HCT116 (cell line): ENCODE results near the gene NANOG.

ENCODE experiments used
- CEBPB ChIP-seq: IDR thresholded peaks from 2 replicates; pipeline ENCODE4 v1.6.1; 2012; ENCODE audit warnings: low read depth
- CTCF ChIP-seq, 3 experiments: fragments of 200-600 bp in 1 of 3; sonication (generic) in 1 of 3; IDR thresholded peaks in 2 of 3; conservative IDR thresholded peaks in 1 of 3; 2 replicates each; pipeline ENCODE4 v1.5.1; 2012 to 2017; ENCODE audit warnings: low read depth in 2 of 3, low read length in 2 of 3, antibody characterized with exemption in 1 of 3, borderline replicate concordance in 1 of 3, control low read depth in 1 of 3, mild to moderate bottlenecking in 1 of 3, mixed read lengths in 1 of 3, mixed run types in 1 of 3, moderate library complexity in 1 of 3; ENCODE audit not compliant: insufficient read depth in 1 of 3
- EGR1 ChIP-seq: IDR thresholded peaks from 2 replicates; pipeline ENCODE4 v1.6.1; 2012; ENCODE audit warnings: low read depth
- EZH2 ChIP-seq: fragments of 200-600 bp; sonication (generic); IDR thresholded peaks from 2 replicates; pipeline ENCODE4 v1.6.1; 2017; ENCODE audit warnings: antibody characterized with exemption, mixed run types
- EZH2phosphoT487 ChIP-seq: fragments of 200-600 bp; IDR thresholded peaks from 2 replicates; pipeline ENCODE4 v1.6.1; 2018; ENCODE audit warnings: antibody characterized with exemption, borderline replicate concordance
- FOSL1 ChIP-seq: IDR thresholded peaks from 2 replicates; pipeline ENCODE4 v1.6.1; 2012; ENCODE audit warnings: low read depth
- MAX ChIP-seq: IDR thresholded peaks from 2 replicates; pipeline ENCODE4 v1.6.1; 2012
- POLR2A ChIP-seq: IDR thresholded peaks from 2 replicates; pipeline ENCODE4 v1.7.0; 2011; ENCODE audit warnings: borderline replicate concordance; ENCODE audit not compliant: insufficient read depth, insufficient read length; ENCODE audit errors: extremely low read depth
- POLR2AphosphoS5 ChIP-seq: IDR thresholded peaks from 2 replicates; pipeline ENCODE4 v1.6.1; 2011; ENCODE audit warnings: mild to moderate bottlenecking, low read depth, low read length, moderate library complexity
- RAD21 ChIP-seq: IDR thresholded peaks from 2 replicates; pipeline ENCODE4 v1.6.1; 2012; ENCODE audit warnings: low read depth, mild to moderate bottlenecking
- REST ChIP-seq: IDR thresholded peaks from 2 replicates; pipeline ENCODE4 v1.6.1; 2012; ENCODE audit warnings: low read depth
- SIN3A ChIP-seq: IDR thresholded peaks from 2 replicates; pipeline ENCODE4 v1.6.1; 2012; ENCODE audit warnings: low read depth
- SRF ChIP-seq: IDR thresholded peaks from 2 replicates; pipeline ENCODE4 v1.6.1; 2012; ENCODE audit warnings: low read depth

GRCh38 chr12:7833831-7834230, 44.6 kb downstream of the NANOG start:
- TF ChIP-seq EZH2 (no peak), CTCF (IDR thresholded peaks at IDR 0.05 in 2 of 3, conservative IDR thresholded peaks at IDR 0.05 in 1 of 3; ENCODE audit: borderline replicate concordance in 1 of 3, insufficient read depth in 1 of 3, low read depth in 2 of 3, low read length in 2 of 3) (no peak), EGR1 (no peak), POLR2A (no peak), CEBPB (no peak), MAX (no peak), RAD21 (no peak), SRF (no peak), FOSL1 (no peak), POLR2AphosphoS5 (no peak), REST (no peak), SIN3A (no peak), EZH2phosphoT487 (no peak)
